Mononuclear cell (primary cell): Measurements from ENCODE around the gene KIF4A. TPM values are rescaled to one million over a fixed set of nuclear protein-coding genes. Genes with fewer than 3 reads are reported as not detected.
"Not testable (repeated sequence)": the region's sequence is repeated elsewhere in the genome, so short reads cannot be mapped to it uniquely, and the experiment has no call there.

Experiments used
- H3K27me3 ChIP-seq: 2 replicates; pipeline ENCODE4 v1.6.0; 2011; ENCODE audit warnings: low read length, control low read depth; ENCODE audit not compliant: insufficient read depth
- H3K4me1 ChIP-seq: 2 replicates; pipeline ENCODE4 v1.5.1; 2011; ENCODE audit warnings: mild to moderate bottlenecking, low read length, control low read depth; ENCODE audit not compliant: insufficient read depth
- H3K4me3 ChIP-seq: 2 replicates; pipeline ENCODE4 v1.5.1; 2011; ENCODE audit warnings: mild to moderate bottlenecking, low read length, moderate library complexity
- H3K9me3 ChIP-seq: 2 replicates; pipeline ENCODE4 v1.5.1; 2011; ENCODE audit warnings: low read depth, mild to moderate bottlenecking, control low read depth, low read length
- total RNA-seq: library from RNA; depleted of rRNA; stranded (reverse); fragments of >200 nt; gene quantifications from one replicate; pipeline ENCODE4 v1.2.3, GENCODE V29; 2012

The KIF4A gene
- total RNA-seq, 1 donor = 0.42 TPM

GRCh38 chrX:70262952-70263567 is 26.8 kb upstream of the KIF4A start:
- Histone ChIP-seq H3K4me1 (no peaks in the 10 kb centered on the region), H3K4me3 (no peak overlapping the region), H3K9me3 (no peaks in the 10 kb centered on the region), H3K27me3 (no peaks in the 10 kb centered on the region)

- Histone ChIP-seq H3K4me1 (no peaks in the 10 kb centered on the region), H3K9me3 (no peaks in the 10 kb centered on the region), H3K27me3 (no peaks in the 10 kb centered on the region), H3K4me3 (no peak overlapping the region)
Observed at GRCh38 chrX:70264784-70265183, 25.1 kb upstream of the KIF4A start.

GRCh38 chrX:70268034-70268433 is 21.9 kb upstream of the KIF4A start, which contains the start of gene ARR3:
Gene ARR3 (plus strand): TSS chrX:70268334. CDS start chrX:70269386, 1,052 bp downstream.
- no peaks in the 10 kb centered on the region for H3K4me1 ChIP-seq
- no peak within 1 kb of the TSS for H3K4me3 ChIP-seq
- H3K27me3 ChIP-seq = no peaks in the 10 kb centered on the region
- H3K9me3 ChIP-seq = no peaks in the 10 kb centered on the region

- not testable (repeated sequence) for H3K9me3 ChIP-seq, H3K4me1 ChIP-seq, H3K4me3 ChIP-seq, H3K27me3 ChIP-seq
Observed at GRCh38 chrX:70274029-70274428, 15.9 kb upstream of the KIF4A start.

- H3K4me1 ChIP-seq = no peaks in the 10 kb centered on the region
- H3K4me3 ChIP-seq = no peak overlapping the region
- no peaks in the 10 kb centered on the region for H3K9me3 ChIP-seq
- no peaks in the 10 kb centered on the region for H3K27me3 ChIP-seq
Observed at GRCh38 chrX:70279081-70279480, 10.8 kb upstream of the KIF4A start.

GRCh38 chrX:70280573-70280972 is 9.3 kb upstream of the KIF4A start:
- Histone ChIP-seq H3K4me3 (no peak overlapping the region), H3K4me1 (no peaks in the 10 kb centered on the region)

GRCh38 chrX:70281951-70282350 is 8.0 kb upstream of the KIF4A start, which contains the start of gene RAB41:
Gene RAB41 (plus strand): TSS chrX:70282172. CDS start chrX:70282218, 46 bp downstream.
- Histone ChIP-seq H3K4me3 (no peak within 1 kb of the TSS), H3K4me1 (no peaks in the 10 kb centered on the region), H3K9me3 (no peaks in the 10 kb centered on the region), H3K27me3 (no peaks in the 10 kb centered on the region)

More at GRCh38 chrX:70280573-70280972, 9.3 kb upstream of the KIF4A start:
- Histone ChIP-seq H3K9me3 (no peaks in the 10 kb centered on the region), H3K27me3 (no peaks in the 10 kb centered on the region)

- H3K9me3 ChIP-seq = no peaks in the 10 kb centered on the region
- H3K4me3 ChIP-seq = peak overlapping the region; percentile 58
- peaks cover 12% of the 10 kb centered on the region for H3K4me1 ChIP-seq
- no peaks in the 10 kb centered on the region for H3K27me3 ChIP-seq
Observed at GRCh38 chrX:70289168-70289792, 624 bp upstream of the KIF4A start.

GRCh38 chrX:70292788-70293187 is 2.9 kb downstream of the KIF4A start:
- no peaks in the 10 kb centered on the region for H3K9me3 ChIP-seq
- peaks cover 12% of the 10 kb centered on the region for H3K4me1 ChIP-seq
- H3K27me3 ChIP-seq = no peaks in the 10 kb centered on the region
- H3K4me3 ChIP-seq = no peak overlapping the region

- H3K4me3 ChIP-seq = no peak overlapping the region
- no peaks in the 10 kb centered on the region for H3K9me3 ChIP-seq
- no peaks in the 10 kb centered on the region for H3K27me3 ChIP-seq
- peaks cover 12% of the 10 kb centered on the region for H3K4me1 ChIP-seq
Observed at GRCh38 chrX:70293621-70294020, 3.7 kb downstream of the KIF4A start.

- H3K4me3 ChIP-seq = no peak overlapping the region
- H3K9me3 ChIP-seq = no peaks in the 10 kb centered on the region
- H3K4me1 ChIP-seq = no peaks in the 10 kb centered on the region
- H3K27me3 ChIP-seq = no peaks in the 10 kb centered on the region
Observed at GRCh38 chrX:70301716-70302115, 11.8 kb downstream of the KIF4A start.

- Histone ChIP-seq H3K27me3 (no peaks in the 10 kb centered on the region), H3K4me3 (no peak overlapping the region), H3K4me1 (no peaks in the 10 kb centered on the region), H3K9me3 (no peaks in the 10 kb centered on the region)
Observed at GRCh38 chrX:70313503-70313902, 23.6 kb downstream of the KIF4A start.

GRCh38 chrX:70322784-70323183 is 32.9 kb downstream of the KIF4A start:
- Histone ChIP-seq H3K4me3 (no peak overlapping the region), H3K4me1 (no peaks in the 10 kb centered on the region), H3K27me3 (no peaks in the 10 kb centered on the region), H3K9me3 (no peaks in the 10 kb centered on the region)

- not testable (repeated sequence) for H3K27me3 ChIP-seq, H3K4me3 ChIP-seq, H3K4me1 ChIP-seq, H3K9me3 ChIP-seq
Observed at GRCh38 chrX:70323628-70324027, 33.7 kb downstream of the KIF4A start.

GRCh38 chrX:70324326-70324725 is 34.4 kb downstream of the KIF4A start:
- Histone ChIP-seq H3K4me1 (no peaks in the 10 kb centered on the region), H3K4me3 (no peak overlapping the region), H3K9me3 (no peaks in the 10 kb centered on the region), H3K27me3 (no peaks in the 10 kb centered on the region)

GRCh38 chrX:70331161-70331560 is 41.3 kb downstream of the KIF4A start:
- H3K27me3 ChIP-seq = no peaks in the 10 kb centered on the region
- no peak overlapping the region for H3K4me3 ChIP-seq
- H3K9me3 ChIP-seq = no peaks in the 10 kb centered on the region
- no peaks in the 10 kb centered on the region for H3K4me1 ChIP-seq
